Astrocyte (in vitro differentiated cells and primary cell): ENCODE data around the gene ITGB2. TPM values are rescaled to one million over a fixed set of nuclear protein-coding genes. Genes with fewer than 3 reads are reported as not detected.

Source experiments
- DNase-seq: peaks from one replicate; pipeline ENCODE4 v3.0.0-alpha.2; 2010; ENCODE audit warnings: low read depth
- FAIRE-seq: peaks from 2 replicates; lab custom pipeline; 2011; peaks lifted over from hg19 to GRCh38; lab: Jason Lieb, UNC
- H2AFZ ChIP-seq: 2 replicates; pipeline ENCODE4 v1.6.0; 2012; ENCODE audit warnings: low read depth, low read length, inconsistent platforms
- H3K27ac ChIP-seq: 2 replicates; pipeline ENCODE4 v1.5.1; 2011; ENCODE audit warnings: low read depth, low read length, inconsistent platforms
- H3K27me3 ChIP-seq: 2 replicates; pipeline ENCODE4 v1.6.0; 2011; ENCODE audit warnings: low read length, inconsistent platforms; ENCODE audit not compliant: insufficient read depth
- H3K36me3 ChIP-seq: 2 replicates; pipeline ENCODE4 v1.5.1; 2011; ENCODE audit warnings: low read length, inconsistent platforms; ENCODE audit not compliant: insufficient read depth
- H3K4me1 ChIP-seq: 2 replicates; pipeline ENCODE4 v1.5.1; 2011; ENCODE audit warnings: low read length, inconsistent platforms; ENCODE audit not compliant: insufficient read depth
- H3K4me2 ChIP-seq: 2 replicates; pipeline ENCODE4 v1.6.0; 2012; ENCODE audit warnings: low read length, inconsistent platforms
- H3K4me3 ChIP-seq: 2 replicates; pipeline ENCODE4 v1.5.1; 2011; ENCODE audit warnings: low read depth, mild to moderate bottlenecking, low read length, inconsistent platforms; ENCODE audit not compliant: insufficient read depth
- H3K79me2 ChIP-seq: 2 replicates; pipeline ENCODE4 v1.6.0; 2012; ENCODE audit warnings: mild to moderate bottlenecking, low read length, inconsistent platforms; ENCODE audit not compliant: insufficient read depth
- H3K9ac ChIP-seq: 2 replicates; pipeline ENCODE4 v1.6.0; 2012; ENCODE audit warnings: mild to moderate bottlenecking, low read length, inconsistent platforms
- H3K9me3 ChIP-seq: 2 replicates; pipeline ENCODE4 v1.5.1; 2012; ENCODE audit warnings: low read depth, mild to moderate bottlenecking, low read length, inconsistent platforms; ENCODE audit not compliant: insufficient read depth
- H4K20me1 ChIP-seq: 2 replicates; pipeline ENCODE4 v1.6.0; 2012; ENCODE audit warnings: low read length, inconsistent platforms; ENCODE audit not compliant: insufficient read depth
- H3K27ac Mint-ChIP-seq: one replicate; pipeline ENCODE4 v1.8.0; 2021; ENCODE audit warnings: mild to moderate bottlenecking, mixed read lengths; ENCODE audit not compliant: unreplicated experiment
- H3K27me3 Mint-ChIP-seq: one replicate; pipeline ENCODE4 v1.8.0; 2021; ENCODE audit warnings: low read depth, mixed read lengths; ENCODE audit not compliant: unreplicated experiment
- H3K36me3 Mint-ChIP-seq: one replicate; pipeline ENCODE4 v1.8.0; 2021; ENCODE audit warnings: low read depth, mixed read lengths; ENCODE audit not compliant: unreplicated experiment
- H3K4me1 Mint-ChIP-seq: one replicate; pipeline ENCODE4 v1.8.0; 2021; ENCODE audit warnings: low read depth, mixed read lengths; ENCODE audit not compliant: unreplicated experiment
- H3K4me3 Mint-ChIP-seq: one replicate; pipeline ENCODE4 v1.8.0; 2021; ENCODE audit warnings: mild to moderate bottlenecking, moderate library complexity, mixed read lengths; ENCODE audit not compliant: unreplicated experiment
- H3K9me3 Mint-ChIP-seq: one replicate; pipeline ENCODE4 v1.8.0; 2021; ENCODE audit warnings: mild to moderate bottlenecking, mixed read lengths; ENCODE audit not compliant: unreplicated experiment
- CTCF ChIP-seq: IDR thresholded peaks from 2 replicates; pipeline ENCODE4 v1.5.1; 2011; ENCODE audit warnings: low read depth, mild to moderate bottlenecking, inconsistent platforms, low read length, moderate library complexity; ENCODE audit not compliant: insufficient read depth
- EZH2 ChIP-seq: IDR thresholded peaks from 2 replicates; pipeline ENCODE4 v1.6.1; 2012; ENCODE audit warnings: mild to moderate bottlenecking, low read length, inconsistent platforms; ENCODE audit not compliant: insufficient read depth
- total RNA-seq: library from RNA; stranded (reverse); gene quantifications from 2 replicates; pipeline ENCODE4 v1.2.1, GENCODE V29; 2021

The ITGB2 gene
- total RNA-seq, 1 donor from 2014 or later, result 0.61 TPM

DNA sequence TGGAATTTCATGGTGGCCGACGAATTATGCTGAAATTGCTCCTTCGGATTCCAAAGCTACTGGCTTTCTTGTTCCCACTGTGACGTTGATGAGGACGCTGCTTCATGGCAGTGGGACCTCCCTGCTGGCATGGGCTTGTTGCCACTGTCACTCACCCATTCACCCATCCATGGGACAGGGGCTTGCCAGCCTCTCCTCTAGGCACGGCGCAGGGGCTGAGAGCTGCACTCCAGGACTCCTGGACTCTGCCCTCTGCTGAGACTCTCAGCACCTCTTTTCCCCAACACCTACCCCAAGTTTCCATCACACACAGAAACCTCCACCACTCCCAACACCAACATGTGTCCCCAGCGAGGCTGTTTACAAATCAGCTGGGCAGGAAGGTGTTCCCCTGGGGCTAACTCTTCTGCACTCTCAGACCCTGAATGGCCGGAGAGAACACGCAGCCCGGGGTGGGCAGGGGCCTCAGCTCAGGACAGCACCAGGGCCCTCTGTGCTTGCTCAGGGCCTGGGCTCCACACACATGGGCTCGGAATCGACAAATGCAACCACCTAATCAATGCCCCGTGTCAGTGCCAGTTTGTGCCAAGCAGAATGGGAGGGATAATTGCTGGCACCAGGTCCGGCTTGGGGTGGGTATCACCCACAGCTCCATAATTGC lies 3.1 kb downstream of the ITGB2 start:
- no peak overlapping the region for H3K27ac Mint-ChIP-seq
- TF ChIP-seq EZH2 (no peak), CTCF (no peak)
- Histone ChIP-seq H4K20me1 (no peaks in the 10 kb centered on the region), H3K27me3 (peaks cover 28% of the 10 kb centered on the region), H3K27ac (no peak overlapping the region), H3K36me3 (no peaks in the 10 kb centered on the region), H2AFZ (no peak overlapping the region), H3K9me3 (no peaks in the 10 kb centered on the region), H3K4me1 (peaks cover 10% of the 10 kb centered on the region), H3K79me2 (no peaks in the 10 kb centered on the region), H3K4me3 (no peak overlapping the region), H3K4me2 (peak overlapping the region; percentile 31), H3K9ac (no peak overlapping the region)
- no peaks in the 10 kb centered on the region for H3K36me3 Mint-ChIP-seq
- H3K4me3 Mint-ChIP-seq, result no peak overlapping the region
- H3K27me3 Mint-ChIP-seq, result peaks cover 68% of the 10 kb centered on the region
- FAIRE-seq (no peak), DNase-seq (no peak)
- H3K4me1 Mint-ChIP-seq, result peaks cover 1% of the 10 kb centered on the region
- peaks cover 2% of the 10 kb centered on the region for H3K9me3 Mint-ChIP-seq

- Histone ChIP-seq H3K9ac (no peak overlapping the region), H3K36me3 (no peaks in the 10 kb centered on the region), H3K27me3 (peaks cover 22% of the 10 kb centered on the region), H3K4me2 (peak overlapping the region; percentile 31), H4K20me1 (no peaks in the 10 kb centered on the region), H3K79me2 (no peaks in the 10 kb centered on the region), H3K4me3 (no peak overlapping the region), H3K27ac (no peak overlapping the region), H3K4me1 (peaks cover 10% of the 10 kb centered on the region), H2AFZ (no peak overlapping the region), H3K9me3 (no peaks in the 10 kb centered on the region)
- Mint-ChIP-seq H3K4me3 (no peak overlapping the region), H3K9me3 (peaks cover 2% of the 10 kb centered on the region), H3K27me3 (peaks cover 62% of the 10 kb centered on the region), H3K4me1 (peaks cover 1% of the 10 kb centered on the region), H3K27ac (no peak overlapping the region), H3K36me3 (no peaks in the 10 kb centered on the region)
- no peak for FAIRE-seq
- DNase-seq, result peak; percentile 34
- TF ChIP-seq CTCF (no peak), EZH2 (no peak)
Observed at GRCh38 chr21:44916965-44917364, 3.7 kb downstream of the ITGB2 start.

DNA sequence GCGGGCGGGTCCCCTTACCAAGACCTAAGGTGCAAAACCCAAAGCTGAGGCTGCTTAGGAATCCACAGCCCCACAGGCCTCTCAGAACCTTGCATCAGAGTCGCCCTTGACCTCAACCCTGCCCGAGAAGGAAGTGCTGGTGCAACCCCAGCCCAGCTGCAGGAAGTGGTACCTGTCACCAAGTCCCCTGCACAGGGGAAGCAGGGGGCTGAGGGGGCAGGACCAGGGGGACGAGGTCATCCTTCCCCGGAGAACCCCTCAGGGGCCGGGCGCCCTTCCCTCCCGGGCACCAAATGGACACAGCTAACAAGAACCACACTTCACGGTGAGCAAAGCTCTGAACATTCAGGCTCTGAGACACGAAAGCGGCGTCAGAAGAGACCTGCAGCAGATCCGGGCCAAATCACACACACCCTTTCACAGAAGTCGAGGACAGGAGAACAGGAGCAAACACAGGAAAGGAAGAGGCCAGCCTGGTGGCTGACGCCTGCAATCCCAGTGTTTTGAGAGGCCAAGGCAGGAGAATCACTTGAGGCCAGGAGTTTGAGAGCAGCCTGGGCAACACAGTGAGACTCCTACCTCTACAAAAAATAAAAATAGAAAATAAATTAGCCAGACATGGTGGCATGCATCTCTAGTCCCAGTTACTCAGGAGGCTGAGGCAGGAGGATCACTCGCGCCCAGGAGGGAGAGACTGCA lies 6.4 kb downstream of the ITGB2 start:
- Histone ChIP-seq H3K27me3 (peaks cover 23% of the 10 kb centered on the region), H3K9me3 (no peaks in the 10 kb centered on the region), H3K79me2 (no peaks in the 10 kb centered on the region), H3K27ac (no peak overlapping the region), H3K4me2 (peak overlapping the region; percentile 55), H2AFZ (peak overlapping the region; percentile 19), H3K4me1 (peaks cover 10% of the 10 kb centered on the region), H3K36me3 (no peaks in the 10 kb centered on the region), H3K4me3 (no peak overlapping the region), H3K9ac (no peak overlapping the region), H4K20me1 (peaks cover 4% of the 10 kb centered on the region)
- Mint-ChIP-seq H3K36me3 (no peaks in the 10 kb centered on the region), H3K4me1 (peaks cover 1% of the 10 kb centered on the region), H3K4me3 (no peak overlapping the region), H3K27ac (no peak overlapping the region), H3K9me3 (no peaks in the 10 kb centered on the region), H3K27me3 (peaks cover 60% of the 10 kb centered on the region)
- FAIRE-seq, result no peak
- TF ChIP-seq EZH2 (no peak), CTCF (no peak)
- DNase-seq, result no peak
